H9 (cell line): Measurements from ENCODE around the gene CATSPERZ. TPM values are rescaled to one million over a fixed set of nuclear protein-coding genes. Genes with fewer than 3 reads are reported as not detected.

Source experiments
- DNase-seq: peaks from one replicate; pipeline ENCODE4 v3.0.0-alpha.2; 2017
- H2AFZ ChIP-seq: one replicate; pipeline ENCODE4 v1.6.1; 2013; ENCODE audit warnings: mild to moderate bottlenecking, low read length, control low read depth, moderate library complexity
- H2AK5ac ChIP-seq: 2 replicates; pipeline ENCODE4 v1.6.1; 2013; ENCODE audit warnings: low read length, control low read depth, mixed read lengths; ENCODE audit not compliant: insufficient read length
- H2BK120ac ChIP-seq: one replicate; pipeline ENCODE4 v1.6.1; 2013; ENCODE audit warnings: low read depth, mild to moderate bottlenecking, low read length, control low read depth, inconsistent platforms; ENCODE audit not compliant: poor library complexity, severe bottlenecking
- H2BK12ac ChIP-seq: 2 replicates; pipeline ENCODE4 v1.6.1; 2013; ENCODE audit warnings: low read length, control low read depth, mixed read lengths, low read depth; ENCODE audit not compliant: insufficient read length
- H2BK15ac ChIP-seq: 2 replicates; pipeline ENCODE4 v1.6.1; 2013; ENCODE audit warnings: low read depth, low read length, control low read depth
- H2BK20ac ChIP-seq: one replicate; pipeline ENCODE4 v1.6.1; 2013; ENCODE audit warnings: low read depth, mild to moderate bottlenecking, low read length, control low read depth, inconsistent platforms; ENCODE audit not compliant: poor library complexity, severe bottlenecking
- H2BK5ac ChIP-seq: 2 replicates; pipeline ENCODE4 v1.6.1; 2013; ENCODE audit warnings: low read length, control low read depth, mixed read lengths; ENCODE audit not compliant: insufficient read length
- H3K14ac ChIP-seq: 2 replicates; pipeline ENCODE4 v1.6.1; 2013; ENCODE audit warnings: low read length, control low read depth; ENCODE audit not compliant: insufficient read depth
- H3K18ac ChIP-seq: 2 replicates; pipeline ENCODE4 v1.6.1; 2013; ENCODE audit warnings: low read depth, mild to moderate bottlenecking, mixed read lengths, low read length, control low read depth; ENCODE audit not compliant: insufficient read length
- H3K23ac ChIP-seq: 2 replicates; pipeline ENCODE4 v1.6.1; 2013; ENCODE audit warnings: low read length, control low read depth, mixed read lengths, low read depth; ENCODE audit not compliant: insufficient read length
- H3K23me2 ChIP-seq: 2 replicates; pipeline ENCODE4 v1.6.1; 2013; ENCODE audit warnings: low read depth, mild to moderate bottlenecking, mixed read lengths, low read length, control low read depth; ENCODE audit not compliant: insufficient read length, poor library complexity, severe bottlenecking
- H3K27ac ChIP-seq: 2 replicates; pipeline ENCODE4 v1.5.1; 2013; ENCODE audit warnings: low read length, control low read depth, mixed read lengths, low read depth; ENCODE audit not compliant: insufficient read length
- H3K27me3 ChIP-seq: 2 replicates; pipeline ENCODE4 v1.6.1; 2013; ENCODE audit warnings: low read length, control low read depth, inconsistent platforms; ENCODE audit not compliant: insufficient read depth
- H3K4ac ChIP-seq: 2 replicates; pipeline ENCODE4 v1.6.1; 2013; ENCODE audit warnings: low read depth, mild to moderate bottlenecking, control low read depth, inconsistent platforms, low read length, moderate library complexity
- H3K4me1 ChIP-seq: 2 replicates; pipeline ENCODE4 v1.6.1; 2013; ENCODE audit warnings: low read length, control low read depth, inconsistent platforms; ENCODE audit not compliant: insufficient read depth
- H3K4me2 ChIP-seq: 2 replicates; pipeline ENCODE4 v1.6.1; 2013; ENCODE audit warnings: low read length, control low read depth, mixed read lengths; ENCODE audit not compliant: insufficient read length, insufficient read depth
- H3K56ac ChIP-seq: 2 replicates; pipeline ENCODE4 v1.6.1; 2013; ENCODE audit warnings: low read depth, mild to moderate bottlenecking, mixed read lengths, low read length, control low read depth; ENCODE audit not compliant: insufficient read length
- H3K79me1 ChIP-seq: 2 replicates; pipeline ENCODE4 v1.6.1; 2013; ENCODE audit warnings: low read depth, mild to moderate bottlenecking, moderate library complexity, low read length, control low read depth, inconsistent platforms; ENCODE audit not compliant: insufficient read depth, poor library complexity, severe bottlenecking
- H3K79me2 ChIP-seq: 2 replicates; pipeline ENCODE4 v1.6.1; 2013; ENCODE audit warnings: low read length, control low read depth, inconsistent platforms; ENCODE audit not compliant: insufficient read depth
- H3K9ac ChIP-seq: 2 replicates; pipeline ENCODE4 v1.6.1; 2013; ENCODE audit warnings: low read length, control low read depth, mixed read lengths; ENCODE audit not compliant: insufficient read length; ENCODE audit errors: extremely low read depth
- H3K9me3 ChIP-seq: one replicate; pipeline ENCODE4 v1.6.1; 2013; ENCODE audit warnings: low read depth, low read length, inconsistent platforms; ENCODE audit not compliant: control insufficient read depth
- H3T11ph ChIP-seq: one replicate; pipeline ENCODE4 v1.6.1; 2013; ENCODE audit warnings: mild to moderate bottlenecking, low read length, control low read depth, inconsistent platforms
- H4K20me1 ChIP-seq: one replicate; pipeline ENCODE4 v1.6.1; 2013; ENCODE audit not compliant: control insufficient read depth, insufficient read length, insufficient read depth
- H4K5ac ChIP-seq: 2 replicates; pipeline ENCODE4 v1.6.1; 2013; ENCODE audit warnings: low read depth, mild to moderate bottlenecking, mixed read lengths, low read length, control low read depth; ENCODE audit not compliant: insufficient read length
- H4K8ac ChIP-seq: replicated peaks from 2 replicates; pipeline ENCODE4 v1.6.1; 2013; ENCODE audit warnings: low read length, control low read depth, mixed read lengths, low read depth; ENCODE audit not compliant: insufficient read length
- H4K91ac ChIP-seq: 2 replicates; pipeline ENCODE4 v1.6.1; 2013; ENCODE audit warnings: low read depth, mild to moderate bottlenecking, moderate library complexity, mixed read lengths, low read length, control low read depth; ENCODE audit not compliant: insufficient read length
- H3K27ac Mint-ChIP-seq, 3 experiments: 2 replicates in 2 of 3; 3 replicates in 1 of 3; pipeline ENCODE4 v1.8.0; 2020 to 2021; ENCODE audit warnings: mixed read lengths in 3 of 3, mild to moderate bottlenecking in 1 of 3, moderate library complexity in 1 of 3
- H3K27me3 Mint-ChIP-seq: 2 replicates; pipeline ENCODE4 v1.8.0; 2021; ENCODE audit warnings: low read depth, mild to moderate bottlenecking, moderate library complexity, mixed read lengths
- H3K36me3 Mint-ChIP-seq, 3 experiments: 2 replicates in 2 of 3; 3 replicates in 1 of 3; pipeline ENCODE4 v1.8.0; 2020 to 2021; ENCODE audit warnings: low read depth in 3 of 3, mixed read lengths in 3 of 3; ENCODE audit not compliant: insufficient read depth in 1 of 3
- H3K4me1 Mint-ChIP-seq, 2 experiments: 2 replicates each; pipeline ENCODE4 v1.8.0; 2020; ENCODE audit warnings: mixed read lengths in 2 of 2
- H3K4me3 Mint-ChIP-seq, 2 experiments: 2 replicates in 1 of 2; 3 replicates in 1 of 2; pipeline ENCODE4 v1.8.0; 2020 to 2021; ENCODE audit warnings: mild to moderate bottlenecking in 2 of 2, mixed read lengths in 2 of 2, moderate library complexity in 1 of 2
- H3K9me3 Mint-ChIP-seq, 2 experiments: 2 replicates in 1 of 2; 3 replicates in 1 of 2; pipeline ENCODE4 v1.8.0; 2020; ENCODE audit warnings: mild to moderate bottlenecking in 2 of 2, mixed read lengths in 2 of 2, moderate library complexity in 1 of 2
- WGBS: extraction: QIAGEN DNeasy Blood & Tissue Kit; methylation state at CpG from one replicate; pipeline ENCODE4 v1.1.7; 2013; ENCODE audit warnings: missing lambda C conversion rate, low lambda C conversion rate, mixed read lengths; ENCODE audit not compliant: insufficient read length; ENCODE audit errors: extremely low coverage; 5-methylcytosine and 5-hydroxymethylcytosine counted together
- total RNA-seq: library from RNA; stranded (reverse); gene quantifications from 2 replicates; pipeline ENCODE4 v1.2.1, GENCODE V29; 2021
- TF ChIP-seq, protein P1 (sequence below): fragments of 200-600 bp; sonication (generic); conservative IDR thresholded peaks from 3 replicates; pipeline ENCODE4 v1.8.0; 2021; ENCODE audit warnings: antibody characterized with exemption, mild to moderate bottlenecking

Gene CATSPERZ
- total RNA-seq, 1 experiment from 2014 or later, result 0.92 TPM

GRCh38 chr11:64314146-64314804, 14.1 kb downstream of the CATSPERZ start:
- Histone ChIP-seq H3K4ac (no peak overlapping the region), H4K91ac (no peak overlapping the region), H3K9me3 (no peaks in the 10 kb centered on the region), H4K5ac (no peak overlapping the region), H3T11ph (no peak overlapping the region), H3K4me1 (no peaks in the 10 kb centered on the region), H2AFZ (no peak overlapping the region), H3K23me2 (peaks cover 3% of the 10 kb centered on the region), H3K79me2 (peaks cover 4% of the 10 kb centered on the region; the same call in 1 of the 2 replicates), H2BK20ac (no peak overlapping the region), H3K27me3 (no peaks in the 10 kb centered on the region), H3K27ac (no peak overlapping the region), H3K4me2 (no peak overlapping the region), H2BK120ac (no peak overlapping the region), H2BK15ac (no peak overlapping the region), H3K23ac (no peak overlapping the region), H3K9ac (no peak overlapping the region), H2BK12ac (no peak overlapping the region), H3K18ac (no peak overlapping the region), H2AK5ac (no peak overlapping the region), H3K79me1 (no peaks in the 10 kb centered on the region), H3K14ac (no peak overlapping the region), H4K8ac (no peak overlapping the region), H4K20me1 (no peaks in the 10 kb centered on the region), H2BK5ac (no peak overlapping the region), H3K56ac (no peak overlapping the region)
- WGBS, result no CpG with 5 or more reads among the region's 19 CpGs
- TF ChIP-seq, protein P1, sequence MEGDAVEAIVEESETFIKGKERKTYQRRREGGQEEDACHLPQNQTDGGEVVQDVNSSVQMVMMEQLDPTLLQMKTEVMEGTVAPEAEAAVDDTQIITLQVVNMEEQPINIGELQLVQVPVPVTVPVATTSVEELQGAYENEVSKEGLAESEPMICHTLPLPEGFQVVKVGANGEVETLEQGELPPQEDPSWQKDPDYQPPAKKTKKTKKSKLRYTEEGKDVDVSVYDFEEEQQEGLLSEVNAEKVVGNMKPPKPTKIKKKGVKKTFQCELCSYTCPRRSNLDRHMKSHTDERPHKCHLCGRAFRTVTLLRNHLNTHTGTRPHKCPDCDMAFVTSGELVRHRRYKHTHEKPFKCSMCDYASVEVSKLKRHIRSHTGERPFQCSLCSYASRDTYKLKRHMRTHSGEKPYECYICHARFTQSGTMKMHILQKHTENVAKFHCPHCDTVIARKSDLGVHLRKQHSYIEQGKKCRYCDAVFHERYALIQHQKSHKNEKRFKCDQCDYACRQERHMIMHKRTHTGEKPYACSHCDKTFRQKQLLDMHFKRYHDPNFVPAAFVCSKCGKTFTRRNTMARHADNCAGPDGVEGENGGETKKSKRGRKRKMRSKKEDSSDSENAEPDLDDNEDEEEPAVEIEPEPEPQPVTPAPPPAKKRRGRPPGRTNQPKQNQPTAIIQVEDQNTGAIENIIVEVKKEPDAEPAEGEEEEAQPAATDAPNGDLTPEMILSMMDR, result peak; percentile 49
- H3K9me3 Mint-ChIP-seq, result no peaks in the 10 kb centered on the region
- peak overlapping the region in 1 of 2 experiments; percentile 29; a peak in 2 of 5 replicates for H3K4me3 Mint-ChIP-seq
- H3K27ac Mint-ChIP-seq, result peak overlapping the region in 2 of 3 experiments; percentile 76 to 95; a peak in 5 of 7 replicates
- DNase-seq, result no peak
- peaks cover 18 to 41% (median 20%) of the 10 kb centered on the region in 3 experiments; a peak in 6 of 7 replicates for H3K36me3 Mint-ChIP-seq
- peaks cover 11 to 13% of the 10 kb centered on the region in 2 experiments for H3K4me1 Mint-ChIP-seq
- H3K27me3 Mint-ChIP-seq, result no peaks in the 10 kb centered on the region
